ENCODE data around the gene PPP1R3D. TPM values are rescaled to one million over a fixed set of nuclear protein-coding genes. Genes with fewer than 3 reads are reported as not detected.

PPP1R3D gene
- total and polyA plus RNA-seq, 2 of the 13 experiments (the other 11 are each of a cell fraction or from before 2014, with no cell fraction given), result 1.2 to 3.7 TPM

- TF ChIP-seq ZBED4 (CRISPR knock-in tag; IDR thresholded peaks at IDR 0.05; ENCODE audit: borderline replicate concordance) (peak; percentile 33), SRSF4 (IDR thresholded peaks at IDR 0.05; ENCODE audit: low read depth, low read length, poor library complexity, severe bottlenecking) (no peak), YY1 (IDR thresholded peaks at IDR 0.05; ENCODE audit: insufficient read depth, insufficient replicate concordance, low read depth, low read length) (peak; percentile 44), PRPF4 (IDR thresholded peaks at IDR 0.05; ENCODE audit: low read depth, low read length, poor library complexity, severe bottlenecking) (no peak), GMEB2 (CRISPR knock-in tag; IDR thresholded peaks at IDR 0.05; ENCODE audit: low read depth) (no peak; the same call in 1 of the 2 replicates), ZNF136 (CRISPR knock-in tag; IDR thresholded peaks at IDR 0.05; ENCODE audit: low read depth) (0 out of 2 replicates have a peak, but pooled peaks have one; percentile 74), MLX (CRISPR knock-in tag; IDR thresholded peaks at IDR 0.05) (no peak), RBAK (CRISPR knock-in tag; IDR thresholded peaks at IDR 0.05) (no peak), NR2F2 (IDR thresholded peaks at IDR 0.05; ENCODE audit: borderline replicate concordance, low read depth) (peak; percentile 28; the same call in 1 of the 2 replicates), ZNF567 (CRISPR knock-in tag; IDR thresholded peaks at IDR 0.05; ENCODE audit: borderline replicate concordance) (peak; percentile 87; the same call in 1 of the 2 replicates), ZNF501 (CRISPR knock-in tag; IDR thresholded peaks at IDR 0.05) (peak; percentile 95), ZNF292 (CRISPR knock-in tag; IDR thresholded peaks at IDR 0.05; ENCODE audit: borderline replicate concordance, low read depth) (peak; percentile 88; the same call in 1 of the 2 replicates), SMC3 (IDR thresholded peaks at IDR 0.05; ENCODE audit: low read length) (no peak), ZNF350 (CRISPR knock-in tag; IDR thresholded peaks at IDR 0.05; ENCODE audit: borderline replicate concordance, low read depth) (peak; percentile 94), ZNF24 (IDR thresholded peaks at IDR 0.05) (no peak), PREB (CRISPR knock-in tag; IDR thresholded peaks at IDR 0.05) (no peak), IRF9 (CRISPR knock-in tag; IDR thresholded peaks at IDR 0.05; ENCODE audit: borderline replicate concordance) (peak; percentile 83; the same call in 1 of the 2 replicates), AGO1 (IDR thresholded peaks at IDR 0.05; ENCODE audit: low read depth, low read length, poor library complexity, severe bottlenecking) (peak; percentile 72), NKX3-1 (CRISPR knock-in tag; IDR thresholded peaks at IDR 0.05) (no peak; the same call in 1 of the 2 replicates), KDM2A (CRISPR knock-in tag; IDR thresholded peaks at IDR 0.05; ENCODE audit: borderline replicate concordance, low read depth) (peak; percentile 87)
Measured at GRCh38 chr20:59940129-59940955, at the start of gene PPP1R3D, which contains the start of gene FAM217B (continued).

Data from HepG2 (cell line).